GM12872 (cell line): ENCODE data around the gene TTLL3.
A peak's percentile ranks its signal among the peaks of the same experiment; 100 is the strongest.

ENCODE experiments used
- CTCF ChIP-seq: IDR thresholded peaks from 3 replicates; pipeline ENCODE4 v1.5.1; 2011; ENCODE audit warnings: low read depth, mild to moderate bottlenecking, low read length, moderate library complexity; ENCODE audit not compliant: insufficient read depth

TTLL3 gene

GRCh38 chr3:9862391-9863057, 52.5 kb downstream of the TTLL3 start:
- TF ChIP-seq CTCF: 0 out of 3 replicates have a peak, but pooled peaks have one; percentile 12

- no peak for TF ChIP-seq CTCF
Measured at GRCh38 chr3:9863058-9863772, 53.2 kb downstream of the TTLL3 start.

- TF ChIP-seq CTCF: no peak
Measured at GRCh38 chr3:9864200-9864927, 54.3 kb downstream of the TTLL3 start.

GRCh38 chr3:9866639-9867038, 56.6 kb downstream of the TTLL3 start:
- no peak for TF ChIP-seq CTCF

- no peak for TF ChIP-seq CTCF
Measured at GRCh38 chr3:9867106-9867505, 57.0 kb downstream of the TTLL3 start.

- no peak for TF ChIP-seq CTCF
Measured at GRCh38 chr3:9869955-9870354, 59.9 kb downstream of the TTLL3 start.

GRCh38 chr3:9870978-9871377, 60.9 kb downstream of the TTLL3 start:
- TF ChIP-seq CTCF: no peak
